Endothelial cell (in vitro differentiated cells): Measurements from ENCODE around the gene DOCK1. TPM values are rescaled to one million over a fixed set of nuclear protein-coding genes. Genes with fewer than 3 reads are reported as not detected.

Experiments used
- DNase-seq: peaks from one replicate; pipeline ENCODE4 v3.0.0; 2021; ENCODE audit warnings: low spot score
- H3K27ac Mint-ChIP-seq: one replicate; pipeline ENCODE4 v1.8.0; 2021; ENCODE audit warnings: mixed read lengths, inconsistent platforms; ENCODE audit not compliant: unreplicated experiment
- H3K27me3 Mint-ChIP-seq: one replicate; pipeline ENCODE4 v1.8.0; 2021; ENCODE audit warnings: mild to moderate bottlenecking, moderate library complexity, mixed read lengths, inconsistent platforms; ENCODE audit not compliant: unreplicated experiment
- H3K36me3 Mint-ChIP-seq: one replicate; pipeline ENCODE4 v1.8.0; 2021; ENCODE audit warnings: mild to moderate bottlenecking, low read depth, mixed read lengths, inconsistent platforms; ENCODE audit not compliant: unreplicated experiment
- H3K4me1 Mint-ChIP-seq: one replicate; pipeline ENCODE4 v1.8.0; 2021; ENCODE audit warnings: mild to moderate bottlenecking, mixed read lengths, inconsistent platforms; ENCODE audit not compliant: unreplicated experiment
- H3K4me3 Mint-ChIP-seq: one replicate; pipeline ENCODE4 v1.8.0; 2021; ENCODE audit warnings: mild to moderate bottlenecking, mixed read lengths, inconsistent platforms; ENCODE audit not compliant: unreplicated experiment
- H3K9me3 Mint-ChIP-seq: one replicate; pipeline ENCODE4 v1.8.0; 2021; ENCODE audit warnings: mixed read lengths, inconsistent platforms; ENCODE audit not compliant: unreplicated experiment
- CTCF ChIP-seq: fragments of 200-600 bp; sonication (generic); IDR thresholded peaks from one replicate; pipeline ENCODE4 v1.5.0; 2021; ENCODE audit warnings: antibody characterized with exemption; ENCODE audit not compliant: unreplicated experiment
- total RNA-seq: library from RNA; stranded (reverse); fragmentation: NEBNext Ultra II Directional; extraction: Animal tissue kit (Norgen Biotek cat#: 25700); gene quantifications from one replicate; pipeline ENCODE4 v1.2.1, GENCODE V29; 2021; ENCODE audit not compliant: unreplicated experiment

The DOCK1 gene
- total RNA-seq, 1 donor from 2014 or later: 116 TPM

GRCh38 chr10:127470911-127471310 is 565.7 kb downstream of the DOCK1 start:
- no peak for TF ChIP-seq CTCF
- no peak for DNase-seq
- no peaks in the 10 kb centered on the region for H3K4me1 Mint-ChIP-seq
- H3K4me3 Mint-ChIP-seq: no peak overlapping the region
- no peaks in the 10 kb centered on the region for H3K9me3 Mint-ChIP-seq
- H3K27me3 Mint-ChIP-seq: peaks cover 2% of the 10 kb centered on the region
- H3K27ac Mint-ChIP-seq: no peak overlapping the region
- no peaks in the 10 kb centered on the region for H3K36me3 Mint-ChIP-seq

DNA sequence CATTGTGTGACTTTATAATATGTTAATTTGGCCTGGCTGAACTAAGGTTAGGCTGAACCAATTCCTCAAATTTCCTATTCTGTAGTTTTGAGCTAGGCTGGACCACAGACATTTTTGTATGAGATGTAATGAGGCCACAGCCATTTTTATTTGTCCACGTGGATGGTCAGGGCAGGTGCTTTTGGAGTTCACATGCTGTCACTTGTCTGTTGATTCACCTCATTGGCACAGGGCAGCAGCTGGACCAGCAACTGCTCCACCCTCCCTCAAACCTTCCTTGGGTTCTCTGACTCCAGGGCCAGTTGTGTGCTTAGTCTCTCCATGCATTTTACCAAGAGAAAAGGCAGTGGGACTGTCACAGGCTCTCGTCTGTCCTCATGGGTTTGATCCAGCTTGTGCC is 567.7 kb downstream of the DOCK1 start:
- H3K27me3 Mint-ChIP-seq: peaks cover 2% of the 10 kb centered on the region
- no peak overlapping the region for H3K27ac Mint-ChIP-seq
- no peak for DNase-seq
- TF ChIP-seq CTCF: no peak
- H3K4me1 Mint-ChIP-seq: no peaks in the 10 kb centered on the region
- no peak overlapping the region for H3K4me3 Mint-ChIP-seq
- no peaks in the 10 kb centered on the region for H3K9me3 Mint-ChIP-seq
- no peaks in the 10 kb centered on the region for H3K36me3 Mint-ChIP-seq

GRCh38 chr10:127474501-127474900 is 569.3 kb downstream of the DOCK1 start:
- TF ChIP-seq CTCF: no peak
- Mint-ChIP-seq H3K27me3 (peaks cover 2% of the 10 kb centered on the region), H3K9me3 (no peaks in the 10 kb centered on the region), H3K4me3 (no peak overlapping the region), H3K27ac (no peak overlapping the region), H3K4me1 (no peaks in the 10 kb centered on the region), H3K36me3 (no peaks in the 10 kb centered on the region)
- DNase-seq: no peak

- no peaks in the 10 kb centered on the region for H3K9me3 Mint-ChIP-seq
- no peak for TF ChIP-seq CTCF
- H3K27me3 Mint-ChIP-seq: no peaks in the 10 kb centered on the region
- DNase-seq: peak; percentile 18
- H3K36me3 Mint-ChIP-seq: no peaks in the 10 kb centered on the region
- no peak overlapping the region for H3K4me3 Mint-ChIP-seq
- H3K27ac Mint-ChIP-seq: no peak overlapping the region
- no peaks in the 10 kb centered on the region for H3K4me1 Mint-ChIP-seq
Observed at GRCh38 chr10:127485153-127485857, 580.1 kb downstream of the DOCK1 start.

- no peak for TF ChIP-seq CTCF
- H3K27me3 Mint-ChIP-seq: no peaks in the 10 kb centered on the region
- H3K36me3 Mint-ChIP-seq: no peaks in the 10 kb centered on the region
- no peak overlapping the region for H3K4me3 Mint-ChIP-seq
- no peak for DNase-seq
- no peaks in the 10 kb centered on the region for H3K9me3 Mint-ChIP-seq
- H3K27ac Mint-ChIP-seq: no peak overlapping the region
- H3K4me1 Mint-ChIP-seq: no peaks in the 10 kb centered on the region
Observed at GRCh38 chr10:127486355-127486754, 581.1 kb downstream of the DOCK1 start.
